ENCODE results near the gene ERN1.
A peak's percentile ranks its signal among the peaks of the same experiment; 100 is the strongest.

DNA sequence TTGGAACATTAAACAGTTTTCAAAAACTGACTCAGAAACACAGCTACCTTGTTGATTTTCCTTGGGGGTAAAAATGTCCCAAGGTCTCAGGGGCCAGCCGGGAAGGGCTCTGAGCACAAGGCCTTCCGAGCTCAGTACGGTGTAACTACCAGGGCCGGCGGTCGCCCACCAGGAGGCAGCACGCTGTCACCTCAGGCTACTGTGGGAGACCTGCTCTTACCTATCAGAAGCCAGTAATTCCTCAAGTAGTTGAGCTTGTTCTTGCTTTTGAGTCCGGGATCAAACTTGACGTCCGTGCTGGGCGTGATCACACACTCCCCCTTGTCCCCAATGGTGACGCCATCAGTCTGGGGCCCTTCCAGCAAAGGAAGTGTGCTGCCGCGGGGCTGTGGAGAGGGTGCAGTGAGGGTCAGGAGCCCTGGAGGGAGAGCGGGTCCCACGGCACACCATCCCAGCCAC, 66.1 kb downstream of the ERN1 start:
- TF ChIP-seq, protein P1, sequence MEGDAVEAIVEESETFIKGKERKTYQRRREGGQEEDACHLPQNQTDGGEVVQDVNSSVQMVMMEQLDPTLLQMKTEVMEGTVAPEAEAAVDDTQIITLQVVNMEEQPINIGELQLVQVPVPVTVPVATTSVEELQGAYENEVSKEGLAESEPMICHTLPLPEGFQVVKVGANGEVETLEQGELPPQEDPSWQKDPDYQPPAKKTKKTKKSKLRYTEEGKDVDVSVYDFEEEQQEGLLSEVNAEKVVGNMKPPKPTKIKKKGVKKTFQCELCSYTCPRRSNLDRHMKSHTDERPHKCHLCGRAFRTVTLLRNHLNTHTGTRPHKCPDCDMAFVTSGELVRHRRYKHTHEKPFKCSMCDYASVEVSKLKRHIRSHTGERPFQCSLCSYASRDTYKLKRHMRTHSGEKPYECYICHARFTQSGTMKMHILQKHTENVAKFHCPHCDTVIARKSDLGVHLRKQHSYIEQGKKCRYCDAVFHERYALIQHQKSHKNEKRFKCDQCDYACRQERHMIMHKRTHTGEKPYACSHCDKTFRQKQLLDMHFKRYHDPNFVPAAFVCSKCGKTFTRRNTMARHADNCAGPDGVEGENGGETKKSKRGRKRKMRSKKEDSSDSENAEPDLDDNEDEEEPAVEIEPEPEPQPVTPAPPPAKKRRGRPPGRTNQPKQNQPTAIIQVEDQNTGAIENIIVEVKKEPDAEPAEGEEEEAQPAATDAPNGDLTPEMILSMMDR (IDR thresholded peaks at IDR 0.05; ENCODE audit: control extremely low read depth in 1 of 3, insufficient read depth in 1 of 3, low read depth in 1 of 3, low read length in 3 of 3), result peak; percentile 90 to 93 (median 92)
- TF ChIP-seq SP1 (IDR thresholded peaks at IDR 0.05; ENCODE audit: low read depth, low read length), result no peak
- TF ChIP-seq POLR2A (IDR thresholded peaks at IDR 0.05; ENCODE audit: control extremely low read depth in 1 of 2, low read depth in 2 of 2, low read length in 2 of 2), result 0 out of 3 replicates have a peak, but pooled peaks of 1 of the 2 experiments have one; percentile 30
- no peak for TF ChIP-seq HDAC2 (IDR thresholded peaks at IDR 0.05; ENCODE audit: borderline replicate concordance in 1 of 2, low read depth in 2 of 2, low read length in 2 of 2)
- TF ChIP-seq TBP (IDR thresholded peaks at IDR 0.05; ENCODE audit: low read depth, low read length), result no peak
- TF ChIP-seq JUND (IDR thresholded peaks at IDR 0.05; ENCODE audit: low read length), result no peak
- TF ChIP-seq SUZ12 (IDR thresholded peaks at IDR 0.05; ENCODE audit: low read length), result no peak
- no peak; the same call in 1 of the 2 replicates for TF ChIP-seq POLR2AphosphoS5 (IDR thresholded peaks at IDR 0.05; ENCODE audit: low read depth, low read length)
- TF ChIP-seq TAF7 (optimal IDR thresholded peaks at IDR 0.05; ENCODE audit: borderline replicate concordance, low read depth, low read length), result no peak
- TF ChIP-seq RFX5 (IDR thresholded peaks at IDR 0.05; ENCODE audit: borderline replicate concordance, low read depth, low read length), result no peak
